Measurements from ENCODE around the gene STAT5B. TPM values are rescaled to one million over a fixed set of nuclear protein-coding genes. Genes with fewer than 3 reads are reported as not detected.

Gene STAT5B
- total and polyA plus RNA-seq, 2 of the 8 experiments (the other 6 are each of a cell fraction or from before 2014, with no cell fraction given): 35.3 to 52.6 TPM

DNA sequence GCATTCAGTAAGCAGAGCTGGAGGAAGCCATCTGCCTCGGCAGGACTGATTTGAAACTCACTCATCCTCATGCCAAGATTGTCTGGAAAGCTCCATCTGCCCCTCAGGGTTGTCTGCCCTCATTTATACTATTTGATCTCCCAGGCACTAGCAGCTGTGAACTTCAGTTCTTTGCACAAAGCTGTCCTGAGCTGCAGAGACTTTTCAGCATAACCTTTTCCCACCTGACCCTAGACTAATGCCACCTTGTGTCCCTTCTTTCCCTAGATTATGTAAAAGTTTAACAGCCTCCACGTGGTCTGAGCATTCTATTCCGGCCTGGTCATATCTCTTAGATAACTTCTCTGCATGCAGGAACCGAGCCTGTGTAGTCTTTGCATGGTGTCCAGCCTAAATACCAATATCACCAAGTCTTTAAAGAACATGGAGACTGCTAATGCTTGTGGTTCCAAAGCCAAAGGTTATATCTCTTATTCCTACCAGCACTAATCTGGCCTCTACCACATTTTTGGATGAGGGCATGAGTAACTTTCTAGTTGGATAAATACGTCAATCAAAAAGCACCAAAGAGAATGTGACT is 41.2 kb upstream of the STAT5B start (continued):
- TF ChIP-seq SP1 (IDR thresholded peaks at IDR 0.05; ENCODE audit: low read depth, low read length) (no peak), RNF2 (IDR thresholded peaks at IDR 0.05; ENCODE audit: borderline replicate concordance, low read depth, low read length, missing control alignments, poor library complexity, severe bottlenecking) (no peak), KDM1A (IDR thresholded peaks at IDR 0.05; ENCODE audit: borderline replicate concordance, low read length) (no peak), CTBP2 (IDR thresholded peaks at IDR 0.05; ENCODE audit: borderline replicate concordance, insufficient read depth, insufficient read length, low read length) (no peak), SP4 (IDR thresholded peaks at IDR 0.05; ENCODE audit: low read length) (no peak), CEBPB (IDR thresholded peaks at IDR 0.05; ENCODE audit: low read depth, low read length) (no peak)

Measured in H1 (cell line).